Body of pancreas (tissue), 4 donors: ENCODE results near the gene CMSS1.

ENCODE experiments used
- POLR2A ChIP-seq, 3 donors: fragments of 450-650 bp; IDR thresholded peaks; one replicate each; pipeline ENCODE4 v1.6.1; 2016; ENCODE audit warnings: antibody characterized with exemption in 3 of 3, mild to moderate bottlenecking in 2 of 3
- TF ChIP-seq, protein P1 (sequence below), 7 experiments: fragments of 450-650 bp in 4 of 7; fragments of 200-600 bp in 3 of 7; sonication (generic) in 3 of 7; IDR thresholded peaks; one replicate each; pipeline ENCODE4 v1.5.1; 2016 to 2019; ENCODE audit warnings: antibody characterized with exemption in 7 of 7

DNA sequence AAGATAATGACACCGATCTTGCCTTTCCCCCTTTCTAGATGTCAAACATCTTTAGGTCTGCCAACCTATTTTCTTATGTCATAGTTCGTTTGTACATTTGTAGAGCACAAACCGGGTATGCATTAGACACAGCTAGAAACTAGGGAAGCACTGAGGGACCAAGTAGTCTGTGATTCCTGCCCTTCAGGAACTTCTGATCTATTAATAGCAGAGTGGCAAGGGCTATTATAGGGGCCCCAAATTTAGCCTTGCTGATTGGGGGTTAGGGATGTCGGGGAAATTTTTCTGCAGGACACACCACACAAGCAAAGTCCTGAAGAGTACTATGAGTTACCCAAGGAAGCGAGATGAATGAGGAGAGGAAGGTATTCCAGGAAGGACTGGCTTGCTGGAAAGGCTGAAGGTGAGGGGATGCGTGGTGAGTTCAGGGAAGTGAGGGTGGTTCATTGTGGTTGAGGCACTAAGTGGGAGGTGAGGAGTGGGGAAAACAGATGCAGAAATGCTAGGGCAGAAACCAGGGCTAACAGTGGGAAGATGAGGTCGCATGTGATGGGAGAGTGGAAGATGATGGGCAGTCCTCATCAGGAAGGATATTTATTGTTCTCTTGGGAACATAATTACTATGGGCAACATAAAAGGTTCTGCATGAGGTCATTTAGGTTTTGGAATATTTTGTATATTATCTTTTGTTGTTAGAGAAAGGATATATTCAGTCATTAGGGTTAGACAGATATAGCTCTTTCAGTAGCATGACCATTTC, 144.3 kb downstream of the CMSS1 start:
- TF ChIP-seq, protein P1, sequence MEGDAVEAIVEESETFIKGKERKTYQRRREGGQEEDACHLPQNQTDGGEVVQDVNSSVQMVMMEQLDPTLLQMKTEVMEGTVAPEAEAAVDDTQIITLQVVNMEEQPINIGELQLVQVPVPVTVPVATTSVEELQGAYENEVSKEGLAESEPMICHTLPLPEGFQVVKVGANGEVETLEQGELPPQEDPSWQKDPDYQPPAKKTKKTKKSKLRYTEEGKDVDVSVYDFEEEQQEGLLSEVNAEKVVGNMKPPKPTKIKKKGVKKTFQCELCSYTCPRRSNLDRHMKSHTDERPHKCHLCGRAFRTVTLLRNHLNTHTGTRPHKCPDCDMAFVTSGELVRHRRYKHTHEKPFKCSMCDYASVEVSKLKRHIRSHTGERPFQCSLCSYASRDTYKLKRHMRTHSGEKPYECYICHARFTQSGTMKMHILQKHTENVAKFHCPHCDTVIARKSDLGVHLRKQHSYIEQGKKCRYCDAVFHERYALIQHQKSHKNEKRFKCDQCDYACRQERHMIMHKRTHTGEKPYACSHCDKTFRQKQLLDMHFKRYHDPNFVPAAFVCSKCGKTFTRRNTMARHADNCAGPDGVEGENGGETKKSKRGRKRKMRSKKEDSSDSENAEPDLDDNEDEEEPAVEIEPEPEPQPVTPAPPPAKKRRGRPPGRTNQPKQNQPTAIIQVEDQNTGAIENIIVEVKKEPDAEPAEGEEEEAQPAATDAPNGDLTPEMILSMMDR (IDR thresholded peaks at IDR 0.05), result no peak
- no peak for TF ChIP-seq POLR2A (IDR thresholded peaks at IDR 0.05)
